Panc1 (cell line): ENCODE measurements around the gene SERPINE2.

ENCODE experiments used
- POLR2AphosphoS5 ChIP-seq: IDR thresholded peaks from 2 replicates; pipeline ENCODE4 v1.6.1; 2012; ENCODE audit warnings: mild to moderate bottlenecking, low read depth, low read length, moderate library complexity
- TF ChIP-seq, protein P1 (sequence below): fragments of 450-650 bp; IDR thresholded peaks from 2 replicates; pipeline ENCODE4 v1.5.1; 2017; ENCODE audit warnings: mild to moderate bottlenecking

DNA sequence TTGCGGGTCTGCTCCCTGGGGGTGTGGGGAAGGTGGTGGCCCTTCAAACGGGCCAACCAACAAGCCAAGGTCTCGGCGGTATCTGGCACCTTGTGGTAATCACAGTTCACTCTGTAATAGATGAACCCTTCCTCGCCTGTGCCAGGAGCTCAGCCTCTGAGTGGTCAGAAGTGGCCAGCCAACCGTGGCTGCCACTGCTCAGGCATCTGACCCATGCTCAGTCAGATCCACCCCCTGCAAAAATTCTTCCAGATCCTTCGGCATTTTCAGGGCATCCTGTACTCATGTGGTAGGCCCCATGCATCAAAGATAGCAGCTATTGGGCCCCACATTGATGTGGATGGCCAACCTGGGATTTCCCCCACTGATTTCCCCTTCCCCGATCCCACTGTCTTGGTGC, 39.6 kb upstream of the SERPINE2 start:
- TF ChIP-seq, protein P1, sequence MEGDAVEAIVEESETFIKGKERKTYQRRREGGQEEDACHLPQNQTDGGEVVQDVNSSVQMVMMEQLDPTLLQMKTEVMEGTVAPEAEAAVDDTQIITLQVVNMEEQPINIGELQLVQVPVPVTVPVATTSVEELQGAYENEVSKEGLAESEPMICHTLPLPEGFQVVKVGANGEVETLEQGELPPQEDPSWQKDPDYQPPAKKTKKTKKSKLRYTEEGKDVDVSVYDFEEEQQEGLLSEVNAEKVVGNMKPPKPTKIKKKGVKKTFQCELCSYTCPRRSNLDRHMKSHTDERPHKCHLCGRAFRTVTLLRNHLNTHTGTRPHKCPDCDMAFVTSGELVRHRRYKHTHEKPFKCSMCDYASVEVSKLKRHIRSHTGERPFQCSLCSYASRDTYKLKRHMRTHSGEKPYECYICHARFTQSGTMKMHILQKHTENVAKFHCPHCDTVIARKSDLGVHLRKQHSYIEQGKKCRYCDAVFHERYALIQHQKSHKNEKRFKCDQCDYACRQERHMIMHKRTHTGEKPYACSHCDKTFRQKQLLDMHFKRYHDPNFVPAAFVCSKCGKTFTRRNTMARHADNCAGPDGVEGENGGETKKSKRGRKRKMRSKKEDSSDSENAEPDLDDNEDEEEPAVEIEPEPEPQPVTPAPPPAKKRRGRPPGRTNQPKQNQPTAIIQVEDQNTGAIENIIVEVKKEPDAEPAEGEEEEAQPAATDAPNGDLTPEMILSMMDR, result no peak
- TF ChIP-seq POLR2AphosphoS5, result no peak
